Esophagus muscularis mucosa (tissue), 4 donors: Measurements from ENCODE around the gene THRB. TPM values are rescaled to one million over a fixed set of nuclear protein-coding genes. Genes with fewer than 3 reads are reported as not detected.

Experiments
- DNase-seq: peaks from one replicate; pipeline ENCODE4 v3.0.0-alpha.2; 2017; ENCODE audit errors: extremely low spot score
- H3K27ac ChIP-seq, 4 donors: fragments of 200-600 bp; sonication (generic); replicated peaks in 1 of 4; 1 replicate in 3 of 4; 2 replicates in 1 of 4; pipeline ENCODE4 v1.5.1; 2016 to 2019; ENCODE audit warnings: mild to moderate bottlenecking in 1 of 4
- H3K27me3 ChIP-seq, 4 donors: fragments of 200-600 bp; sonication (generic); one replicate each; pipeline versions ENCODE4 v1.5.1 to v1.6.0; 2016 to 2019
- H3K36me3 ChIP-seq, 4 donors: fragments of 200-600 bp; sonication (generic); one replicate each; pipeline ENCODE4 v1.5.1; 2016 to 2019
- H3K4me1 ChIP-seq, 4 donors: fragments of 200-600 bp; sonication (generic); one replicate each; pipeline ENCODE4 v1.5.1; 2016 to 2019
- H3K4me3 ChIP-seq, 4 donors: fragments of 200-600 bp; sonication (generic); 1 replicate in 2 of 4; 2 replicates in 2 of 4; pipeline ENCODE4 v1.5.1; 2016 to 2019; ENCODE audit warnings: mild to moderate bottlenecking in 4 of 4, moderate library complexity in 1 of 4
- H3K9me3 ChIP-seq, 4 donors: fragments of 200-600 bp; sonication (generic); 1 replicate in 3 of 4; 2 replicates in 1 of 4; pipeline ENCODE4 v1.5.1; 2016 to 2019
- CTCF ChIP-seq, 3 experiments: fragments of 200-600 bp in 2 of 3; fragments of 450-650 bp in 1 of 3; sonication (generic) in 2 of 3; IDR thresholded peaks; one replicate each; pipeline ENCODE4 v1.5.1; 2017 to 2019; ENCODE audit warnings: antibody characterized with exemption in 3 of 3, mild to moderate bottlenecking in 2 of 3, moderate library complexity in 1 of 3
- EP300 ChIP-seq: sonication (generic); formaldehyde crosslinking; IDR thresholded peaks from one replicate; pipeline ENCODE4 v1.6.1; 2017; ENCODE audit warnings: antibody characterized with exemption
- POLR2A ChIP-seq: fragments of 450-650 bp; IDR thresholded peaks from one replicate; pipeline ENCODE4 v1.6.1; 2017; ENCODE audit warnings: antibody characterized with exemption, moderate library complexity, mild to moderate bottlenecking, low read depth
- POLR2AphosphoS5 ChIP-seq, 2 donors: sonication (generic); formaldehyde crosslinking; IDR thresholded peaks; one replicate each; pipeline ENCODE4 v1.6.1; 2017; ENCODE audit warnings: antibody characterized with exemption in 2 of 2
- whole genome bisulfite sequencing: methylation state at CpG from one replicate; pipeline ENCODE4 v1.1.5; 2018; 5-methylcytosine and 5-hydroxymethylcytosine counted together
- intact Hi-C: fragments of 100-400 bp; cut with DNase I; formaldehyde crosslinking; loops from one replicate; pipeline ENCODE4 v1.15.1; 2023
- total RNA-seq, 4 donors: library from RNA; depleted of rRNA; stranded (reverse); fragments of >200 nt; gene quantifications; one replicate each; pipeline versions ENCODE4 v1.1.0 to v1.2.1, GENCODE V29; 2016

Gene THRB
- total RNA-seq, 4 donors from 2014 or later = 31.5 to 68.6 (median 39.3) TPM

DNA sequence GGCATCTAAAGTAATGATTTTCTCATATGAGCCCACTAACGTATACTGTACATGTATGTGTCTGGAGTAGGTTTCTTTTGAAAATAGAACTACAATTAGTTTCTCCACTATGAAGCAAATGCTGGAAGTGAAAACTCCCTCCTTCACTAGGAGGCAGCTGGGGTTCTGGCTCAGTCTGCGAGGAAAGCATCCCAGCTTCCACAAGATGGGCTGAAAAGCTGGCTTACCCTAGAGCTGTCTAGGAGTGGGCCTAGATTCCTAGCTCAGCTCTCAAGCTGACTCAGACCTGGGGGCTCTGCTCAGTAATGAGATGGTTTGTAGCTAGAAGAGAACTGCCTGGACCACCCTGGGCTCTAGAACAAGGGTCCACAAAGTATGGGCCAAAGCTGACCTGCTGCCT, 268.3 kb downstream of the THRB start:
- Histone ChIP-seq H3K9me3 (no peaks in the 10 kb centered on the region), H3K4me1 (peaks cover 7 to 42% (median 39%) of the 10 kb centered on the region in 4 donors), H3K4me3 (no peak overlapping the region), H3K27ac (peak overlapping the region; percentile 21 to 64 (median 54)), H3K36me3 (no peaks in the 10 kb centered on the region), H3K27me3 (no peaks in the 10 kb centered on the region)
- TF ChIP-seq POLR2AphosphoS5 (IDR thresholded peaks at IDR 0.05) (no peak), CTCF (IDR thresholded peaks at IDR 0.05) (no peak), POLR2A (no peak), EP300 (no peak)
- no peak for DNase-seq
- 56% methylated on average over 1 of the region's 2 CpGs for WGBS
- intact Hi-C loops = no loop called here

DNA sequence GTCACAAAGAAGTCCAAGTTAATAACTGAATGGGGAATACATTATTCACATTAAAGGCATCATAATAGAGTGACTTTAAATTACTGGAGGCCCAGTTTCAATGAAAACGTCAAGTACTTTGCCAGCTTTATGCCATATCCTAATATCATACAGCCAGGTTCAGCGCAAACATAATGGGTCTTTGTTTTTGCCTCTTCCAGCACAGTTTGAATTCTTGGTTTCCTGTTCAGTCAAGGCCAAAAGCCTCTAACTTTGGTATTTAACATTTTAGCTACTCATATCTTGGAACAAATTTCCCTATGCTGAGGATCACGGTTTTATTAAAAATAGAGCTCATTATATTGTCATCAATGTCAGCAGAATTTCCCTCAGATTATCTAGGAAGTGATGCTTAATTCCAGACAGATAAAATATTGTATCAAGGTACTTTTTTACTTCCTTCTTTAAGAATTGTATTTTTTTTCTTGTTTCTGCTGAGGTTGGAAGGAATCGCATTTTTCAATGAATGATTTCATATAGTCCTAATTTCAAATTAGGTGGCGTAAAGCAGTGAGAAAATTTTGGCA, 269.2 kb downstream of the THRB start:
- Histone ChIP-seq H3K27me3 (no peaks in the 10 kb centered on the region), H3K36me3 (no peaks in the 10 kb centered on the region), H3K27ac (peak overlapping the region; percentile 22 to 64 (median 54)), H3K9me3 (no peaks in the 10 kb centered on the region), H3K4me1 (peaks cover 14 to 51% (median 48%) of the 10 kb centered on the region in 4 donors), H3K4me3 (no peak overlapping the region)
- intact Hi-C loops = no loop called here
- TF ChIP-seq CTCF (IDR thresholded peaks at IDR 0.05) (no peak), POLR2A (no peak), POLR2AphosphoS5 (IDR thresholded peaks at IDR 0.05) (no peak)
- 18% methylated on average over 5 of the region's 5 CpGs for WGBS
- DNase-seq = no peak

DNA sequence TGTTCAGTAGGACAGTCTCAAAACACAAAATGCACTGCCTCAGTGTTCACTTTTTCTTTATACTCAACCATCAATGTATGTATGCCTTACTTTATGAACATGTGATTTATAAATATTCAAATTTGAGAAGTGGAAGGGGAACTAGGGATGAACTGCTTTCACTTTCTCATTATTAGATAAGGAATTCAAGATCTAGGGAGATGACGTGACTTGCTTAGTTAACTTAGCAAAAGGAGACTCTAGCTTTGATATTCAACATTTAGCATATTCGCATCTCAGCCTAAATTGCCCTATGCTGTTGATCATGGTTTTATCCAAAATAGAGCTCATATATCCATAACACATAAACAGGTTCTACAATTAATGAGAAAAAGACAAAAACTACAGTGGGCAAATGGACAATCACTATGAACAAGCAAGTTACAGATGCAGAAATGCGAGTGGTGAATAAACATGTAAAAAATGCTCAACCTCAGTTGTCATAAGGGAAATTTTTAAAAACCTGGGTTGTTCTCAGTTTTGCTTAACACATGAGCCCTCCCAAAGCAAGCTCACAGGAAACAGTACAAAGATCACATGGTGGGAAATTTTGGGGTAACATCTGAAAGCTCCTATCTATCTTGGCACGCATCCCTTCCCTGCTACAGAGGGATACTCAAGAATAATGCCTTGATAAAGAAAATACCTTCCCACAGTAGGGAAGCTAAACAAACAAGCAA, 269.8 kb downstream of the THRB start:
- Histone ChIP-seq H3K9me3 (no peaks in the 10 kb centered on the region), H3K4me3 (no peak overlapping the region), H3K27me3 (no peaks in the 10 kb centered on the region), H3K36me3 (no peaks in the 10 kb centered on the region), H3K4me1 (peaks cover 16 to 58% (median 55%) of the 10 kb centered on the region in 4 donors), H3K27ac (peak overlapping the region; percentile 22 to 64 (median 54))
- intact Hi-C loops = no loop called here
- TF ChIP-seq EP300 = no peak
- TF ChIP-seq POLR2AphosphoS5 (IDR thresholded peaks at IDR 0.05) = no peak
- TF ChIP-seq CTCF (IDR thresholded peaks at IDR 0.05) = no peak
- TF ChIP-seq POLR2A = no peak
- no peak for DNase-seq
- 82% methylated on average over 4 of the region's 4 CpGs for WGBS

- no peaks in the 10 kb centered on the region for H3K9me3 ChIP-seq
- intact Hi-C loops = no loop called here
- H3K4me1 ChIP-seq = peaks cover 16 to 83% (median 72%) of the 10 kb centered on the region in 4 donors
- peak overlapping the region in 3 of 4 donors; percentile 69 to 85 (median 78) for H3K27ac ChIP-seq
- H3K36me3 ChIP-seq = no peaks in the 10 kb centered on the region
- DNase-seq = no peak
- no peak overlapping the region for H3K4me3 ChIP-seq
- H3K27me3 ChIP-seq = no peaks in the 10 kb centered on the region
- TF ChIP-seq CTCF (IDR thresholded peaks at IDR 0.05) = no peak
- no peak for TF ChIP-seq EP300
- TF ChIP-seq POLR2AphosphoS5 (IDR thresholded peaks at IDR 0.05) = no peak
- TF ChIP-seq POLR2A = no peak
- WGBS = 83% methylated on average over 3 of the region's 4 CpGs
Measured at GRCh38 chr3:24222165-24222805, 272.4 kb downstream of the THRB start.
